Stimulated activated CD4-positive, alpha-beta T cell treated with anti-CD3 and anti-CD28 coated beads, Interleukin-4, amount 100 ng/mL, for 48 hours (primary cell): ENCODE measurements around the gene HS3ST1.
A peak's percentile ranks its signal among the peaks of the same experiment; 100 is the strongest.

Source experiments
- DNase-seq, 2 donors: peaks; one replicate each; pipeline ENCODE4 v3.0.0-alpha.2; 2020; ENCODE audit warnings: low read depth in 2 of 2

The HS3ST1 gene

DNA sequence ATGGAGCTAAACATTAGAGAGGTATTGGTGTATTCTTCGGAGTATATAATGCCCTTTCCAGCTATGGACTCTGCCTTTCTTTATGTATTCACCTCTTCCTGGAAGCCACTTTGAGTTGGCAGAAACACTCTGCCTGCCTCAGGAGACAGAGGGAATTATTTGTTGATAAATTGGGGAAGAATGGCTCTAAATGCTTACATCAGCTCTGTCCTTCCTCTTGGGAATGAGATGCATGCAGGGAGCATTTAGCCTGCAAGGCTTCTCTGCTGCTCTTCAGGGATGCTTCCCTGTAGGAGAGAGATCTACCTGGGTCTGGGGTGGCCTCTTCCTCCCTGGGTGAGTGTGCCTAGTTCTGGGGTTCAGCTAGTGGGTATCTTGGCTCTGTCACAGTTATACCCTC is 6.9 kb upstream of the HS3ST1 start:
- DNase-seq = no peak

DNA sequence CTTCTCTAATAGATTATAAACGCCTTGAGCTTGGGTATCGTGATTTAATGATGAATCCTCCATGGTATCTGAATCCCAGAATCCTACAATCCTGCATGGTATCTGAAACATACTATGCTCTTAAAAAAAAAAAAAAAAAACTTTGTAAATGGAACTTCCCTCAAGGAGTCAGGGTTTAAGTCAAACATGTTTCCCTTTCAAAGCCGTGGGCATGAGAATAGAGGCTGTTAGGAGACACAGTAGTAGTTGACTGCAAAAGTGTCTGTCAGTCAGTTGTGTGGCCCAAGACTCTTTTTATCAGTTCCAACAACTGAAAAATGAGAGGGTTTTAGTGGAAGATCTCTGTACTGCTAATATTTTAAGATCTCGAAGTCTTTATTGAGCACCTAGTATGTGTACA is 2.4 kb upstream of the HS3ST1 start:
- DNase-seq = no peak

DNA sequence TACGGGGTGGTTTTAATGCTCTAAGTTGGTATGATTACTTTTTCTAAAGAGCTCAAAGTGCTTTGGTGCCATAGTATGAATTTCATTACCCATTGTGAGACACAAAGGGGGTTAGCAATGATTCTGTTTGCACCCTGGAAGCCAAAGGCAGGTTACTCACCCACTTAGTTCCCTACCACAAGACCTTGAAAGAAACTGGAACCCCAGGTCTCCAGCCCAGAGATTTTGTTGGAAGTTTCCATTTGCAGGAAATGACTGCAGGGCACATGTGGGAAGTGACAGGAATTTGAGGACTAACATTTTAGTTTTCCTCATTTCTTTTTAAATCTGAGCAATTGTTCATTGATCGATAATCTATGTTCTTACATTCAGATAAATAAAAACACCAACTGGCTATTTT is 1.8 kb upstream of the HS3ST1 start:
- no peak for DNase-seq

DNA sequence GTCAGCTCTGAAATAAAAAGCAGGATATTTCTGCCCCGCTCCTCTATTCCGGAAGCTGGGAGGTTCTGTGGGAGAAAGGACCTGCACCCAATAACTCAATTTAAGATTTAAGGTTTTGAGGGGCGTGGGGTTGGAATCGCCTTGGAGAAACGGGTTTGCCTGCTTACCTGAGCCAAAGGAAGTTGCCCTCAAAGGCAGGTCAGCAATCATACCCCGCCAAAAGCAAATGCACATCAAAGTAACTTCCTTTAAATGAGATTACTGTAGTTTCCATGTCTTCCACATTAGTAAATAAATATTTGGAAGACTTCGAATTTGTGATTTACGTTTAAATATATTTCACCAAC is 978 bp upstream of the HS3ST1 start:
- no peak for DNase-seq

DNA sequence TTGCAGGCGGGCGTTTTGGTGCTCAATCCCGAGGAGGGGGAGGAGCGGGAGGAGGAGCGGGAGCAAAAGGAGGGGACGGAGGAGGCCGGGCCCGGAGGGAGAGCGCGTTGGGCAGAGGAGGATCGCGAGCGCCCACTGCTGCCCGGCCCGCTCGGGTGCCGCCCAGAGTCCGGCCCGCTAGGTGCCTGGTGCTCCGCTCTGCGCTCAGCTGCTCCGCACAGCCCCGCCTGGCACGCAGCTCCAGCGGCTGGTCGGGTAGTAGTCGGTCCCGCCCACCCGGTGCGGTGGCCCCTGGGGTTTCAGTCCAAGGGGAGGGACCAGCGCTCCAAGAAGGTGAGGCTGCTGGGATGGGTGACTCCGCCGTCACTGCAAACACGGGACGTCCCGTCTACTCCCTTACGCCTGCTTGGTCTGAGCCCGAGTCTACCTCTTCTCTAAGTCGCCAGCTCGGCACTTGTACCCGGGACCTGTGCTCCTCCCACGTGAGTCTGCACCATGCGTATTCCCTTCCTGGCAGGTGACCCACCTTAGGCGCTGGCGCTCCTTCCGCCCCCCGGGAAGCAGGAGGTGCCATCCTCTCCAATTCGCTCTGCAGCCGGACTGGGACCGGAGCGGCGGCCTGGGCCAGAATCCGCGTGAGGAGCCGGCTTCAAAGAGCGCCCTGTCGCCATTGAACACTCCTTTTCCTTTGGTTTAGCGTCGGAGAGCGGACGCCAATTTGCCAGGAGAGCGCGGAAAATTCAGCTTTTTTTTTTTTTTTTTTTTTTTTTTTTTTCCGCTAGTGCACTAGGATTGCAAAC is 405 bp upstream of the HS3ST1 start:
- DNase-seq = peak; percentile 30 to 38

DNA sequence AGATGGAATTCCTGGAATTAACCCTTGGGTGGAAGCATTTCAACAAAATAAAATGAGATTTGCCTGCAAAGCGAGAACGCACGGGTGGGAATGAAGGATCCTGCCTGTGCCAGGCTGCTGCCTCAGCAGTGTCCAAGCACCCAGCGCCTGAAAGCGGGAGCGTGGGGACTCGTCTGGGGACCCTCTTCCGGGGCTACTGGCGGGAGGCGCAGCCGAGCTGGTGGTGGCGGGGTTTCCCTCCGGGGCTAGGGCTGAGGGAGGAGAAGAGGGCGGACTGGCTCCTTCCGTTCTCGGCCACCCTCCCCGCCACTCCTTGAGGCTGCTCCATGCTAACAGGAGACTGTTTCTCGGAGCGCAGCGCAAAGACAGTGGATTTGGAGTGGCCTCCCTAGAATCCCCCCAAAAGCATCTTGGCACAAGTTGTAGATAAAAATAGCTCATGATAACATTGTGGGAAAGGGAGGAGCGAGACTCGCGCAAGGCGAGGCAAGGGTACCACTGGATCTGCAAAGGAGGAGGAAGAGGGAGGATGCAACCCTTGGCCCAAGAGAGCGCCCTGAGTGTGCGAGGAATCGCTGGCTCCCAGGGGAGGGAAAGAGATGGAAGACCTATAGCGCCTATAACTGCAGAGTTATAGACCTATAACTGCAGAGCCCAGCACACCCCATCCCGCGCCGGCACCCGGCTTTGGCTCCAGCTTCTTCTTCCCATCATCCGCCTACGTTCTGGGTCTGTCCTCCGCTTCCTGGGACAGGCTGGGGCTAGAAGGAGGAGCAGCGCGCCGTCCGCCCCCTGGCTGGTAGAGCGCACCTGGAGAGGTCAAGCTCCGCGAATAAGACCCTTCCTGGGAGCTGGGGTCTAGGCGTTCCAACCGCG is 1.3 kb downstream of the HS3ST1 start:
- no peak for DNase-seq

DNA sequence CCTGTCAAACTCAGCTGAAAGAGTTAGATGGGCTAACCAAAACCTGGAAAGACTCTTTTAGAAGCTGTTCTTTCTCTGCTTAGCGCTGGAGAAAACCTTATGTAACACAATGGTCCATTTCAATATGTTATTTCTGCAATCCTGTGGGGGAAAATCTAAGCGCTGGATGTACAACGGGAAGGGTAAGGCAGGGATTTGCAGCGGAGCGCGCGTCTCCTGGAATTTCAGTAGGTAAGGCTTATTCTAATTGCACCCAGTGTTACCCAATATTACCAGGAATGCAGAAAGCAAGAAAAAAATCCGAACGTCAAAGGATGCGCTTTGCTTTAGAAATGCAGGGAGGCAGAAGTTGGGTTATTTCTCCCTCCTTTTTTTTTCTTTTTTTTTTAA is 2.0 kb downstream of the HS3ST1 start:
- DNase-seq = no peak

DNA sequence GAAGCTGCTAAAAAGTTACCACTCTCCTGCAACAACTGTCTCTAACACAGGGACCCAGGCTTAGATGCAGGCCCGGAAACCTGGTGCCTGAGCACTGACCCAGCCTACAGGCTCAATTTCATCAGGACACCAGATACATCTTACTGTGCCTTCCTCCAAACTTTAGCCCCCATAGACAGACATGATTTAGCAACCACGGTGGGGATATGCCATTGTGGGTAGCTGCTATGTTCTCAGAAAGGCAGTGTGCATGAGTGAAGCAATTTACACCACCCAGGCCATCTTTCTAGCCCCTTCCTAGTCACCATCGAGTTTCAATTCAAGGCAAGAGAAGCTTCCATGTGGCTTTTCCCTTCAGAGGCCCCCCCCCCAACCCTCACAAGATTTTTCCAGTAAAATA is 2.7 kb downstream of the HS3ST1 start:
- no peak for DNase-seq

DNA sequence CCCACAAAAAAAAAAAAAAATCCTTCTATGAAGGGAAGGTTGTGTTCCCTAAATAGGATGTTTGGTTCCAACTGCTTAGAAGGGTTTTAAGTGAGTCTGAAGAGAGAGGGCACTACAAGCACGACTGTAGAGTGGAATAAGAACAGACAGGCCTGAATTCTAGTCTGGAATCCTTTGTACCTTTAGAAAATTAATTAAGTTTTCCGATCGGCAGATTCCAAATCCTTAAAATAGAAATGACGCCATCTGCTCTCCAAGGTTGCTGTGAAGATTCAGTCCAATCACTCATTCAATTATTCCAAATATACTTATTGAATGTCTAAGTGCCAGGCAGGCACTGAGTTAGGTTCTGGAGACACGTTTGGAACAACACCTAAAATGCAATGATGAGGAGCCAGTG is 3.8 kb downstream of the HS3ST1 start:
- DNase-seq = no peak

DNA sequence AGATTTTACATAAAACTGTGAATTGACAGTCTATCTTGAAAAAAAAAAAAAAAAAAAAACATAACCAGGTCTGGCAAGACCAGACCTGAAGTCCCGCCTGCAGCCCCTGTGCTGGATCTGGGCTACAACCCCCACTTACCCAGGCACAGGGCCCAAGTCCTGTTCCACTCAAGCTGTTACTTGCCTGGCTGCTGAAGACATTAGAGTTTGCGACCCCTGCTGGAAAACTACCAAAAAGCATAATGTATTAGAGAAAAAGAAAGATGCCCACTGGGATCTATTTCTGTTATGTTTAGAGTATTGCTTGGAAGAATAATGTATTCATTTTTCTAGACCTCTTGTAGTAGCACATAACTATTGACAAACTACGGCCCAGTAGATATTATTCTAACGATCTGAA is 4.7 kb downstream of the HS3ST1 start:
- DNase-seq = no peak

DNA sequence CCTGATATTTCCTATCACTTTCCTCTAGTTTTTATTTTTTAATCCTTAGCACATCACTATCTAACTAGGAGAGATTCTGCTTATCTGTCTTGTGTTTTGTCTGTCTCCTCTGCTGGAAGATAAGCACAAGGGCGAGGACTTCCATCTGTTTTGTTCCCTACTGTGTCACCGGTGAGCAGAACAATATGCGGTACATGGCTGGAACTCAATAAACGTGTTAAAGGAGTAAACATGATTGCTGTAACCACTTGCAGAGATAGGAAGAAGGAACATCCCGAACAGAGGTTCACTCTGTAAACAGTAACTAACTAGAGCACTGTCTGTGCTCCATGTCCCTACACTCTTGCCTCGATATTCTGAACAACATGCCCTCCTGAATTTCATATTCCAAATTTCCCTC is 5.2 kb downstream of the HS3ST1 start:
- DNase-seq = no peak

DNA sequence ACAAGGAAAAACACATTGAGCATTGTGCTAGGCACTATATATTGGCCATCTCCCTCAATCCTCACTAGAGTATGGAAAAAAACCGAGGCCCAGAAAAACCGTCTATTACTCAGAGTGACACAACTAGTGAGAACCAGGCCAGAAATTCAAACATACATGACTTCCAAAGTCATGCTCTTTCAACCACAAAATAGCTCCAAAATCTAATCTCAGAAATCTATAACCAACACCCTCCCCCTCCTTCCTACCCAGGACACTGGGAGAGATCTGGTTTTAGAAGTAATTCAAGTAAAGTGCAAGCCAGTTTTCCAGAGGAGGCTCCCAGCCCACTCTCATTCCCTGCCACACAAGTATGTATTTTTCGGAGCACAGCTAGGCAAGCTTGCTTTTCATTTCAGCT is 7.6 kb downstream of the HS3ST1 start:
- DNase-seq = no peak

DNA sequence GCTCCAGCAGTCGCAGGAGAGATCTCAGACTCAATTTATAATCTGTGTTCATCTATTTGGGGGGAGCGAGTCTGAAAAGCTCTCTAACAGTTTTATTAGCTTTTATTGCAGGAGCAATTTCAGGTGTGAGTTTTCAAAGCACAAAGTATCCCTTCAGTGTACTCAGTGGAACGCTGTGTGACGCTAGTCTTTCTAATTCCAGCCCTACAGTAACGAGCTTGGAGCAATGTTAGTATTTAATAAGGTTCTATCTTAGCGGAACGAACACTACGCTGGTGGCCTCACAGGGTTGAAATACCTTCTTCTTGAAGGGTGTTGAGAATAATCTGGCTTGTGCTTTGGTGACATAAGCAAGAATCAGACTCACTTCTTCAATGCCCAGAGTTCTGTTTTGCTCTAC is 8.4 kb downstream of the HS3ST1 start:
- no peak for DNase-seq

DNA sequence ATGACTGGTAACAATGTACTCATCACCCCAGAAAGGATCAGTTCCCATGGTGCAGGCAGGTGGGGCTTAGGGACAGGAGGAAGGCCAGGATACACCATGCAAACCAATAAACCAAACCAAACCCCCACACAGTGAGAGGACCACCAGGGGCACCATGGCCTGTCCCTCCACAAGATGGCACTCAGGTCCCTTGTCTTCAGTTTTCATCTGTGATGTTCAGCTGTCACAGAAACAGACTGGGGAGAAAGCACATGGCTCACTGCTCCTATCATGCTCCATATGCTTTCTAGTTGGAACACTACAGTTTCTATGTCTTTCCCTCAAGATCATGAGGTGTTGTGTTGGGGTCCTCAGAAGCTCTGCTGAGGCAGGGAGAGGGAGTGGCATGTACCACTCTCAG is 10.1 kb downstream of the HS3ST1 start:
- no peak for DNase-seq

DNA sequence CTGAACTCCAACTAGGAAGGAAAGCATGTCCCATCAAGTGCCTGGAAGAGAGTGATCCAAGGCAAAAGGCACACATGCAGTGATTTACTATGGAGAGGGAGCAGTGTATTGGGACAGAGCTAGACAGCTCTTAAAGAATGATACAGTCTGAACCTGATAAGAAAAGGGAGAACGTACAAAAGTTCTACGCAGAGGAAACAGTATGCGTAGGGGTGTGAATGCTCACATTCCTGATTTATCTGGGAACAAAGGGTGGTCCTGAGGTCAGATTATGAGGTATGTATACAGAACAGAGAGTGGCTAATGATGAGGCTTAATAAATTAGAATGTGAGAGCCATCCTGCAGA is 12.0 kb downstream of the HS3ST1 start:
- DNase-seq = no peak

DNA sequence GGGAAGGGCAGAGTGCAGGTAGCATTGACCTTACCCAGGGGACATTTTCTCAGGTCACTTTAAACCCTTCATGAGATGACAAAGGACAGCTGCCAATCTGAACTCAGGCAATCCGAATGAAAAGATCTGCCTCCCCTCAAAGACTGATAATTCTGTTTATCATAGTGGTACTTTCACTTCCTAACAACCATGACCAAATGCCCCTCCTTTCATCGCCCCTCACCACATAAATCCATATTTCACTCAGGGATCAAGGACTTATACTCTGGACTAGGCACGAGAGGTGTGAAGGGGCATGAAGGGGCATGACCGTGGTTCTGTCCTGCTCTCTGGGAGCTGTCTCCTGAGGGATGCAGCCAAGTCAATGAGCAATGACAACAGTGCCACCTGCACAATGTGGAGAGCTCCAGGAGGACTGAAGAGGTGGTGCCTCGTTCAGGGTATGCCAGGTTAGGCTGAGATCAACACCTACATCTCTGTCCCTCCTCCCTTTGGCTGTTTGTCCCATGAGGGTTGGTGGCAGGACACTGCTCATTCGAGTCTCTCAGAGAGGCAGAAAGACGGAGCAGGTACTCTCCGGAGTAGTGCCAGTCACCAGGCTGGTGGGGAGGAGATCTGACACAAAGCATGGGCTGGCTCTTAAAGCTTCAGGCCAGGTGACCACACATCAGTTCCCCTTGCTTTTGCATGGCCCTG is 12.5 kb downstream of the HS3ST1 start:
- no peak for DNase-seq

DNA sequence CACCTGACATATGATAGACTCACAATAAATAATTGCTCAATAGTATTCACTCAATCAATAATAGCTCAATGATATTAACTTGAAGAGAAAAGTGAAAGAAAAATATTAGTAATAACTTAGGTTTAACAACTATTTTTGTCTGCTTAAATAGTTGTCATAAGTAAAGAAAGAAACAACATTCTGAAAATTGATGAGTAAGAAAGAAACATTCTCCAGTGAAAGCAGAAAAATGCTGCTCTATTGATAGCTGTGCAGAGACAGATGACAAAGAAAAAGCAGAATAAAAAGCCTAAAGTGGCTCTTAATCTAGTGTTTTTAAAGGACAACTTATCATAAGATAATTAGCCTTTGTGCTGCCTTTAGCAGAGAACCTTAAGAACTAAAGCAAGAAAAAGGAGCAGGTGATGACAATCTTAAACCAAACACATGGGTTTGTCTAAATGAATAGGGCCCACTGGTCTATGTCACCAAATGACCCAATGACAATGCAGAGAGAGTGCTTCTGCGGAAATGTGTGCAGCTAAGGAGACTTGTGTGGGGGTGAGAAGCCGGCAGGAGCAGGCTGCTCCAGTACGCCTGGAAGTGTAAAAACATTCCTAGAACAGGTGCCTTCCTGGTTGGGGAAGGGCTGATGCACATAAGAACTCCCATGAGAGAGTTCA is 13.2 kb downstream of the HS3ST1 start:
- no peak for DNase-seq

DNA sequence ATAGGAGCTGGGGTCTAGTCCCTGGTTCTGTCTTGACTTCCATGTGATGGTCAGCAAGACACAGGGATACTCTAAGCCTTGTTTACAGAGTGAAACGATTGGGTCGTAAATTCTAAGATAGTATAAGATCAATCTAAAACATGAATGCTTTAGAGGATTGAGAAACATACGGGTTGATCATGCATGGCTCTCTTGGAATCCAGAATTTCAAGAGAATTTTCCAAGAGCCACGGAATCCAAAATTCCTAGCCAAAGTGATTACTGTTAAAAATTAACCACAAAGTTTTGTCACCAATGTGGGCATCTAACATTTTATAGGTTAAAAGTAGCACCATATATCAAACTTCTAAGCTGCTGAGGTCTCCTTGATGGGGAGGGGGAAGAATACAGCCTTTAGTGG is 16.5 kb downstream of the HS3ST1 start:
- no peak for DNase-seq

DNA sequence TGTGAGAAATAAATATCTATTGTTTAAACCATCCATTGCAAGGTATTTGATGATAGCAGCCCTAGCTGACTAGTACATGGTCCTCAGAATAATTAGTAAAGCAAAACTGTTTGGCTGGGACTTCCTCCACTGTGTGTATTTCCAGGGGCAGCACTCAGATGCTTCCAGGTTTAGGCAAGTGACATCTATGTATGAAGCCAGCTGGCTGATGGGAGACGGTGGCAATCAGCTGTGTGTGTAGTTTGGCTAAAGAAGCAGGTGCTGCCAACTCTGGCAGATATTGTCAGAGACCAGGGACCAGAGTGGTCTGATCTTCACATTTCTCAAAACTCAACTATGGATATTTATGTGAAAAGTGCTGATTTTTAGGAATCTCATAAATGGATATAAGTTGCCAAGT is 19.1 kb downstream of the HS3ST1 start:
- no peak for DNase-seq

DNA sequence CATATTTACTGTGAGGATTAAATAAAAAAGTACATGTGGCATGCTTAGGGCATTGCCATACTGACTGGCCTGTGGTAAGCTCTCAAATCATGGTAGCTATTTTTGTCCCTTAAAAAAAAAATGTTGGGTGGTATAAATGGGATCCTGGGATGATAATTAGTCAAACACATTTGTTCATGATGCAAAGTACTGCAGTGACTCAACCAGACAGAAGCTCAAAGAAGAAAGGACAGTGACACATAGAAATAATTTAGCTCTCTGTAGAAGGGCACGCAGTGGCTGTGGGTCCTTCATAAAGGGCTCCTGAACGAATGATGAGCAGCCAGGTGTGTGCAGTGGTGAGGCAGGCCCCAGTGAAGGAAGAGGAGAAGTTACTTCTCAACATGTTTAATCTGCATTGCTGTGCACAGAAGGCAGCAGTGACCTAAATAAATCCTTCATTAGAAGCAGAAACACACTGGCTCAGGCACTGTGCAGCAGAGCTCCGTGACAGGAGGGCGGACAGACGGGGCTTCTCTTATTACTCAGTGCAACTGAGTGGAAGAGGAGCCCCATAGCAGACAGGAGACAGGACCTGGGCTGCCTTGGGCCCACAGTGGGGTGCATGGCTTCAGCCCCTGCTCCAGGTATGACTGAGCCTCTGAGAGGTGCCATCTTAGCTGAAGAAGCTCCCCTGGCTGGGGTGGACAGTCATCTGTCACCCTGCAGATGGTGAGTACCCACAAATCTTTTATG is 20.3 kb downstream of the HS3ST1 start:
- DNase-seq = no peak

DNA sequence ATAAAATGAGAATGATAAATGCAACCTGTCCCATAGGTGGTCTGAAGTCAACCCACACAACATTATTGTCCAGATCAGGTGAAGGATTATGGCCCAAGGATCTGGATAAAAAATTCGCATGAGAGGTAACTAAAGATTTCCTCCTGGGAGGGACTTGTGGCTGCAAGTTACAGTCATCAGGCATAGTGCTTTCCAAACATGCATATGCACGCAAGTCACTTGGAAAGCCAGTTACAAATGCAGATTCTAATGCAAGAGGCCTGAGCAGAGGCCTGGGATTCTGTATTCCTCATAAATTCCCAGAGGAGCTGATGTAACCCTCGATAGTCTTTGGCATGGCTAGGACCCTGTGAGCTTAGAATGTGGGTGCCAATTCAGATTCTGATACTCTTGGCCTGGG is 21.1 kb downstream of the HS3ST1 start:
- DNase-seq = no peak

DNA sequence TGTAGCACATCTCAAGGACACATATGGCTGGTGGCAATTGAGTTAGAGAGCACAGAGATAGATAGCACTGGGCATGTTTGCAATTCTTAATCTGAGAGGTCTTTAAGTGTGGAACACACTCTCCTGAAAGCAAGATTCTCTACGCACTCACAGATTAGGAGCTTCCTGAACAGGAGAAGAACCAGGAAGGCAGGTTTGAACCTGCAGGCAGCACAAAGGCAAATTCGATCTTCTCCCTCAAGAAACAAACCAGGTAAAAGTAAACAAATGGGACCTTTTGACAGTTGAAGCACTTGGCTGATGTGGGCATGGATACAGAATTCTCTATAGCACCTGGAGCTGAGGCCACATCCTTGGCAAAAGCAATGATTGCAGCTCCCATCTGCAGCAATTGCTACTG is 24.3 kb downstream of the HS3ST1 start:
- DNase-seq = no peak
